Activated CD4-positive, alpha-beta T cell treated with anti-CD3 and anti-CD28 coated beads for 48 hours (primary cell): ENCODE data around the gene OTUD4.
"Not testable (repeated sequence)": the region's sequence is repeated elsewhere in the genome, so short reads cannot be mapped to it uniquely, and the experiment has no call there.

Source experiments
- DNase-seq: peaks from one replicate; pipeline ENCODE4 v3.0.0-alpha.2; 2020

Gene OTUD4

DNA sequence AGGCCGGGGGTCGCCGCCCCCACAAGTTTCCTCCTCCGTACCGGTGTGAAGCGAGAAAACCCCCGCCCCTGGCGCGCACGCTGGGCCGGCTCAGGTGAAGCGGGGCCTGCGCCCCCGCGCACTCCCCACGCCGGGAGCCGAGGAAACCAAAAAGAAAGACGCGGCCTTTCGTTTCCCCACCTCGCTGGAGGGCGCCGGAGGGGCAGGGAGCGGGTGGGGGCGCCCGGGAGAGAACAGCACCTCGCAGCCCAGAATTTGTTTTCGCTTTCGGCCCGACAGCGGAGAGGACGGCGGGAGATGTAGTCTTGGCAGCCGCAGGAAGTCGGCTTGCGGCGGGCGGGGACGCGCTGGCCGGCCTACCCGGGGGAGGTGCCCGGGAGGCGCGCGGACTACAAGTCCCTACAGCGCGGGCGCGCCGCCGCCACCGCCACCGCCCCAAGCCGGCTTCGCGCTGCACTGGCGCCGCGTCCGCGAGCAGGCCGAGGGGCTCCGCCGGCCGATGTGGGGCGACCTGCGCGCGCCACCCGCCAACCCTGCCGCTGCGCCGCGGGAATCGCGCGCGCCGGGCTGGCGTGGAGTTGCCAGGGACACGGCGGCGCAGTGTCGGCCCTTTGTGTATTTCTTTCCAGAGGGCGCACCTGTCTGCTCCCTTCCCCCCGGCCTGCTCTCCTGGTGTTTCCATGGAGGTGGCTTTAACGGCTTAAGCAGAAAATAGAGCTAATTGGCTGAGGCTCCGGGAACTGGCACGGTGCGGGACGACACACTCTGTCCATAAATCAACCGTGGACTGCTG is at the start of gene OTUD4:
Gene OTUD4, minus strand, starts transcription at position 292 of the 793 bp plus-strand sequence. CDS start 616 bp downstream, outside the sequence.
- peak; percentile 95 for DNase-seq

DNA sequence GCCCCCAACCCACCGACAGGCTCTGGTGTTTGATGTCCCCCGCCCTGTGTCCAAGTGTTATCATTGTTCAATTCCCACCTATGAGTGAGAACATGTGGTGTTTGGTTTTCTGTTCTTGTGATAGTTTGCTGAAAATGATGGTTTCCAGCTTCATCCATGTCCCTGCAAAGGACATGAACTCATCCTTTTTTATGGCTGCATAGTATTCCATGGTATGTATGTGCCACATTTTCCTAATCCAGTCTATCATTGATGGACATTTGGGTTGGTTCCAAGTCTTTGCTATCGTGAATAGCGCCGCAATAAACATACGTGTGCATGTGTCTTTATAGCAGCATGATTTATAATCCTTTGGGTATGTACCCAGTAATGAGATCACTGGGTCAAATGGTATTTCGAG is 42.8 kb upstream of the OTUD4 start:
- not testable (repeated sequence) for DNase-seq

DNA sequence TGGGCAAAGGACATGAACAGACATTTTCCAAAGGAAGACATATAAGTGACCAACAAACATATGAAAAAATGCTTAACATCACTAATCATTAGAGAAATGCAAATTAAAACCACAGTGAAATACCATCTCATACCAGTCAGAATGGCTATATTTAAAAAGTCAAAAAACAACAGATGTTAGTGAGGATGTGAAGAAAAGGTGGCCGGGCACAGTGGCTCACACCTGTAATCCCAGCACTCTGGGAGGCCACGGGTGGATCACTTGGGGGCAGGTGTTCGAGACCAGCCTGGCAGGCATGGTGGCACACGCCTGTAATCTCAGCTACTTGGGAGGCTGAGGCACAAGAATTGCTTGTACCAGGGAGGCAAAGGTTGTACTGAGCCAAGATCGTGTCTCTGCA is 41.1 kb upstream of the OTUD4 start:
- DNase-seq, result not testable (repeated sequence)

DNA sequence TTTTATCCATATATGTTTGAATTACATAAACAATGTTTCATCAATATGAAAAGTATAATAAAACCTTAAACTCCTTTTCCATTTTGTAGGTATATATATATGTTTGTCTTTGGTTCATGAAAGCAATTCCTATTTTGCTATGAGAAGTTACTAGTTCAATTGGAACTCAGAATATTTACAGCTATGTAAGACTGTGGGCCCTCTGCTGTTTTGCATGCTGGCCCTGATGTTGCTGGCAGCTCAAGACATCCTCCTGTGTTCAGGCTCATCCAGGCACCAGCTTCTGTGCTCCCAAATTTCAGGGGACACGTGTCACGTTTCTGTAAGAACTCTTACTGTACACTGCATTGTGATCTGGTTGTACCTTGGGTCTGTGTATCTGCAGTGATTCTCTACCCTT is 38.7 kb upstream of the OTUD4 start:
- no peak for DNase-seq

GRCh38 chr4:145218251-145218650 is 37.9 kb upstream of the OTUD4 start:
- no peak for DNase-seq

GRCh38 chr4:145217349-145217748 is 37.0 kb upstream of the OTUD4 start:
- no peak for DNase-seq

GRCh38 chr4:145216535-145216934 is 36.1 kb upstream of the OTUD4 start:
- no peak for DNase-seq

- DNase-seq, result no peak
Observed at GRCh38 chr4:145213245-145213644, 32.9 kb upstream of the OTUD4 start.

DNA sequence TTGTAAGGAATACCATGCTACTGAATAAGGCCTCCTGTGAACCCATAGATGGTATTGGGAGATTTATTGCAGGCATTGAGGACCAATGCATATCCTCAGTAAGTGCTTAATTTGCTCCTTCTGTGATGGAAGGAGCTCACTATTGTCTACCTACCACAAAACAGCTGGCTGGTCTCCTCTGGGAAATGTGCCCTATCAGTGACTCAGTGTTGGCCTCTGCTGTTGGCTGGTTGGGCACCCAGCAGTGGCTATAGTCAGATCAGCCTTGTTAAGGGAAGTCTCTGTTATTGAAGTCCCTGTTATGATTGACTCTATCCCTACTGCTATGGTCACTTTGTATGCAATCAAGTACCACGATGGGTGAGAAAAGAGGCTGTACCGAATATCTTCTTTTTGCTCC is 27.5 kb upstream of the OTUD4 start:
- no peak for DNase-seq

- DNase-seq, result no peak
Observed at GRCh38 chr4:145203410-145203809, 23.0 kb upstream of the OTUD4 start.

DNA sequence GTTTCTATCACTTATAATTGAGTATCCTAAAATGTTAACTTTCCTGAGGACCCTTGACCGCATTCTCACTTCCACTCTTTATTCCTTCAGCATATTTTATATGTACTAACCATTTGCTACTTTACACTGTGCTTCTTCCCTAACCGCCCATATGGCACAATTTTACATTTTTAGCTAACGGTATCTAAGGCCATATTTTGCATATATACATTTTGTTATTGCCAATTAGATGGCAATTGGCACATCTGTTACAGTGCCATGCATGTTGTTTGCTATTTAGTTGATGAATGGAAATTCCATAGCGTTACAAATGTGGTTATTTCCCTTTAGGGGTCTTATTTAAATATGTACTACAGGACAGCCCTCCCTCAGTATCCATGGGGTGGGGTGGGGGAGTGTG is 20.0 kb upstream of the OTUD4 start:
- DNase-seq, result no peak

DNA sequence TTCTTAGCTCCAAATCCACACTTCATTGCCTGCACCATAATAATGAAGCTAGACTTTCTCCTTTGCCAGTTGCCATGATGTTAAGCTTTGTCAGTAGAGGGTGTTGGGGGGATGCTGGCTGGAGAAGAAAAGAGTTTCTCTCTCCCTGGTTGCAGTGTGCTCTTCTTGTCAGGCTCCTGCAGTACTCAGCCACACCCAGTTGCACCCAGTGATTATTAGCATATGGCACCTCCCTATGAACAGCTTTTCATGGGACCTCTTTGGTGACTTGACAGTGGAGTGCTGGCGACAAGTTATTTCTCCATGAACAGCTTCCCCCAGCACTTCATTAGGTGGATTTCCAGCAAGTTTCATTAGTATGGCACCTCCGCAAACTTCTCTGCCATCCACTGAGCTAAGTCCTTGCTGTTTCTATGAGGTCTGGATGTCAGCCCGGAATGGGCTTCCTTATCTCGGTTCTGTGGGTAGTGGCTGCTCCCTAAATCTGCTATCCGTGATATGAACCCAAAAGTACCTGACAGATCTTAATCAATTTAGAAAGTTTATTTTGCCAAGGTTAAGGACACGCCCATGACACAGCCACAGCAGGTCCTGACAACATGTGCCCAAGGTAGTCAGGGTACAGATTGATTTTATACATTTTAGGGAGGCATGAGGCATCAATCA is 18.8 kb upstream of the OTUD4 start:
- no peak for DNase-seq

DNA sequence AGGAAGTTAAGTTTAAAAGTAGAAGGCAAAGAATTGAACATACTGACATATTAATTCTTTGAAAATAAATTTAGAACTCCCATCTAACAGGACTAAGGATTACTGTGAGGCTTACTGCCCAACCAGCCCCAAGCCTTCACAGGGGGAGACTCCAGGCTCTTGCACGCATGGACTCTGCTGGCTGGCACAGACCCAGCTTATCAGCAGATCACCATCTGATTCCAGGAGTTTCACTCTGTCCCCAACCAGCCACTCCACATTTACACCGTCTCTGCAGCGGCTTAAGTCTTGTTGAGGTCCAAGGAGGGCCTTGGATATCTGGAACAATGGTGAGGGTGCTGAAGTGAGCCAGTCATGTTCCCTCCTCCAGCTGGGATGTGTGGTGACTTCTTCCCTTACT is 16.4 kb upstream of the OTUD4 start:
- no peak for DNase-seq

- DNase-seq, result no peak
Observed at GRCh38 chr4:145195167-145195952, 15.0 kb upstream of the OTUD4 start.

GRCh38 chr4:145189981-145190380 is 9.6 kb upstream of the OTUD4 start:
- DNase-seq, result no peak

GRCh38 chr4:145186729-145187128 is 6.3 kb upstream of the OTUD4 start:
- no peak for DNase-seq

- DNase-seq, result no peak
Observed at GRCh38 chr4:145183581-145183980, 3.2 kb upstream of the OTUD4 start.

DNA sequence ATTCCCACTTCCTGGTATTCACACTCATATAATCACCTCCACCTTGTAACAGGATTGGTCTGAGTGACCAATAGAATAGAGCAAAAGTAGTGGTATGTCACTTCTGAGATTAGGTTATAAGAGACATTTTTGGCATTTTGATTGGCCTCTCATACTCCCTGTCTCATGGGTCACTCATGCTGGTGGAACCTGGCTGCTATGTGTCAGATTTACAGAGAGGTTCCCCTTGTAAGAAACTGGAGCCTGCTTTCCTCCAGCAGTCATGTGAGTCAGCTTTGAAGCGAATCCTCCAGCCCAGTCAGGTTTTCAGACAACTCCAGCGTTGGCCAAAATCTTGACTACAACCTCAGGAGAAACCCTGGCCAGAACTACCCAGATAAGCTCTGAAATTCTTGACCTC is 2.6 kb upstream of the OTUD4 start:
- no peak for DNase-seq

- no peak for DNase-seq
Observed at GRCh38 chr4:145182222-145182621, 1.8 kb upstream of the OTUD4 start.

GRCh38 chr4:145181091-145181501 is 707 bp upstream of the OTUD4 start:
- DNase-seq, result no peak

GRCh38 chr4:145179861-145180297 is 510 bp downstream of the OTUD4 start:
- not testable (repeated sequence) for DNase-seq

DNA sequence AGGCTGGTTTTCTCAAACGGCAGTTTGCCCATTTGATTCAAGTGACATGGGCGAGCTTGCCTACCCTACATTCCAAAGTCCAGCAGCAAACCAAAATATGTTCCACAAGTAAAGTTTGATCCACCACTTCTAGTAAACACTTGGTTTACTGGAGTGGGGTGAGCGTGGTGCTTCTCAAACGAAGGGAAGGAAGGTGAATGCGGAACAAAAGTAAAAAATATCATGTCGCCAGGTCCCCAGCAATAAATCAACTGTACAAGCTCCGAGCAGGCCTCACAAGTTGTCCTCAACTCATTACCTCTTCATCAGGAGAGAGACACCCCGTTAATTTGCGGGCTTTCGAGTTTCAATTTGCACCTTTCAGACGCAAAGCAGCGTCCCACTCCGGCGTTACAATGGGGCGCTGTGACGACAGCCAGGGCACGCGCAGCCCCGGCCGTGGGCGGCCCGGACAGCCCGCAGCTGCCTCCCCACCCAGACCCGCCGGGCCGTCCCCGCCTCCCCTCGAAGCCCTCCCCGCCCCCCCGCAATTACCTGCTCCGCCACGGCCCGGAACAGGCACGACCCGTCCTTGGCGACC is 1.0 kb downstream of the OTUD4 start:
- peak; percentile 84 for DNase-seq

DNA sequence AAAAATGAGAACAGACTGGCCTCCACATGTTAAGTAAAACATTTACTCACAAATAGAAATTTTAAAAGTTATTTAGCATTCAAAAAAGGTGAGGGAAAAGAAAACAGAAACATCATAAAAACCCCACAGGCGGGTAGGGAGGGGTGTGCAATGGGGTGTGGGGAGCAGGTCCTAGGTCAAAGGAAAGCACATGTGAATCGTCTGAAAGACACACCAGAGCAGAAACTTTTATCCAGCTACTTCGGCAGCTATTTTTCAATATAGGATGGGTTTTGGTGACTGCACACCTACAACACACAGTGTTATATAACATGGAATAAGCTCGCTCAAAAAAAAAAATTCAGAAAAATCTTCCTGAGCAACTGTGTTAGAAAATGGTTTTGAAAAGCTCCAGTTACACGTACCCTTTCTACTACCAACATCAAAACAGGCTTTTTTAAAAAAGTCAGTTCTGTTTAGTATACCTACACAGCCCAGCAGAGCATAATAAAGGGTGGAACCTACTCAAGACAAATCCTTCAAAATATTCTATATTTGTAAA is 1.6 kb downstream of the OTUD4 start:
- DNase-seq, result no peak
